GM19438 (cell line): ENCODE data around the gene ASPG.

Experiments
- ATAC-seq: cut with Tn5 transposase; IDR thresholded peaks from one replicate; pipeline ENCODE4 v1.9.1; 2021; ENCODE audit warnings: low read depth; ENCODE audit not compliant: unreplicated experiment

Gene ASPG

DNA sequence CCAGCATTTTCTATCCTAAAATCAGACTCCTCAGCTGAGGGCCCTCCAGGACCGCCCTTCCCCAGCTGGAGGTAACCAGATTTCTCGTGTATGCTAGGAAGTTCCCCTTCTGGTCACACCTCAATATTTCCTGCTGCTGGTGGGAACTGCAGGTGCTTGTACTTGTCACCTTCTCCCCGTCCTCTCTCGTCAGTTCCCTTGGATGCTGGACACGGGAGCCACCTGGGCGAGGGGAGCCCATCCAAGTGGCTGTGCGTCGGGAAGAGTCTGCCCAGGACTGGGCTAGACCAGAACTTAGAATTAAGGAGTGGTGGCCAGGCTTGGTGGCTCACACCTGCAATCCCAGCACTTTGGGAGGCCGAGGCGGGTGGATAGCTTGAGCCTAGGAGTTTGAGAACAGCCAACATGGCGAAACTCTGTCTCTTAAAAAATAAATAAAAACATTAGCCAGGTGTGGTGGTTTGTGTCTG is 29.7 kb downstream of the ASPG start:
- ATAC-seq: no peak

DNA sequence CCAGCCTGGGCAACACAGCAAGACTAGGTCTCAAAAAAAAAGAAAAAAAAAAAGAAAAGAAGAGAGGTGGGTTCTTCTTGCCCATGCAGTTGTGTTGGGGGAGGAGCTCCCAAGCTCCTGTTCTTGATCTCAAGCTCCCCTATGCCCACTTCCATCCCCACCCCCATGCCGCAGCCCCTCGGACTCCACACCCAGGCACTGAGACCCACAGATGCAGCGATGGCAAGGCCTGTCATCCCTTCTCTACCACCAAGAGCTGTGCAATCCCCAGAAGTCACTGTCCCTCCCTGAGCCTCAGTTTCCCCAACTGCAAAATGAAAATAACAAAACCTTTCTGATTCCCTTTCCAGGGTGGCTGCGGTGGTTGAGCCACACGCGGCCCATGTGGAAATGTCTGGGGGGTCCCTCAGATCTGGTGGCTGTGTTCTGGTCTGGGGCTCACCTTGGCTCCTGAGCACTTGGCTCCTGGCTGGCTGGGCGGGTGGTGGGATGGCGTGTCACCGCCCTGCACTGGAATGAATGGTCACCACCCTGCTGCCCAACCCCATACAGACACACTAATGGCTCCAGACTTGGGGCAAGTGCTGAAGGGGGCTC is 30.3 kb downstream of the ASPG start:
- ATAC-seq: no peak

DNA sequence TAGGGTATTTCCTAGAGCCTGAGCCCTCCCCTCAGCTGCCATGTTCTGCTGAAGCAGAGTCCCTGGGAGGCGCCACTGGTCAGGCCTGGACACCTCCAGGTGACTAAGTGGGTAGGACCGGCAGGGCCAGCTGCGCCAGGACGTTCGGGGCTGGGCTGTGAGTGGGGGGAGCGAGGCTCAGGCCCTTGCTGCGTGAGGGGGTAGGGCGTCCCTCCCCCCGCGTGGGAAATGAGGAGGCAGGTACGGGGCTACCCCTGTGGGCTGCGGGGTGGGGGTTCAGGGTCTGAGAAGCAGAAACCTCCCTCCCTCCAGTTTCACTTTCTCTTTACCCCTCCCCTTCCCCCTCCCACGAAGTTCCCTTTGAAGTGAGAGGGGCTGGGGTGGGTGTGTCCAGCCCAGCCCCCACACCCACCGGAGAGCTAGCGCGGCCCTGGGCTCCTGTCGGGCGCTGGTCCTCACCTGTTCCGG is 30.8 kb downstream of the ASPG start:
- ATAC-seq: no peak

DNA sequence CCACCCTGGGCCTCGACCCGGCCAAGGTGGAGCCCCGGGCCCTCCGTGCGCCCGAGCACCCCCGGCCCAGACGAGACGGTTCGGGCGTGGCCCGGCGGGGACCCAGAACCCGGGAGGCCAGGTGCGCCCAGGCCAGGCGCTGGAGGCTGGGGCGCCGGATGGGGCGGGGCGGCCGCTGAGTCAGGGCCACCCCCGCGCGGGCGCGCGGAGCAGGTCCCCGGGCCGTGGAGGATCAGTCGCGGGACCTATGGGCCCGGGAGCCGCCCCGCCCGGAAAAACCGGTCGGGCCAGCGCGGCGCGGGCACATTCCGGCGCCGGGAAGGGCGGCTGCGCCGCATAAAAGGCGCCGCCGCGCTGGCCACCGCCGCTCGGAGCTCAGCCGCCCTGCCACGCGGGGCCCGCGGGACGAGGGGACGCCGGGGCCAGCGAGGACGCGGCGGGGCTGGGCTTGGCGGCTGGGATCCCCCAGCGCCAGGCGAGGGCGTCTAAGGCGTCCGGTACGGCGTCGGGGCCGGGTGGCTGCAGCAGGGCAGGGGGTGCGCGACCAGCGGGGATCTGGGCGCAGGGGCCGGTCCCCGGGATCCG is 31.3 kb downstream of the ASPG start:
- no peak for ATAC-seq

DNA sequence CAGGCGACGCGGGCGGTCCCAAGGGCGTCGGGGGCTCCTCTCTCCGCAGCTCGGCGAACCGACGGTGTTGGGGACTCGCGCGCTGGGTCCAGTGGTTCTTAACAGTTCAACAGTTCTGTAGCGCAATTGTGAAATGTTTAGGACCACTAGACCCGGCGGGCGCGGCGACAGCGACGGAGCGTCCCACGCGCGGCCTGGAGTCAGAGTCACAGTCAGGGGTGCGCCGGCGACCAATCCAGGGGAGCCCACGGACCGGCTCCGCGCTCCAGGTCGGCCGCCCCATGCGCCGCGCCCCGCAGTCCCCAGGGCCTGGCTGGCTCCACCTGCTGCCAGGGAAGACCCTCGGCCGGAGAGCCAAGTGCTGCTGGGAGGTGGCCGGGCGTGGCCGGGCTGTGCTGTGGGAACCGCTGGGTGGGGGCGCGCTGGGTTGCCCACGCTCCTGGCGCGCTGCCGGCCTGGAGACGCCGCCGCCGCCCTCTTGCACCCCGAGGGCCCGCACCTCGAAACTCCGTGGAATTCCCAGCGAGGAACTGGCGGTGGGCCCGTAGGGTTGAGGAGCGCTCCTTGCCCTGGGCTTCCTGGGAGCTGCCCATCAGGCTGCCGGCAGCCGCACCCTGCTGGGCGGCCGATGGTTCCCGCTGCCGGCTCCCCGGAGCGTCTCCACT is 32.0 kb downstream of the ASPG start:
- ATAC-seq: no peak

DNA sequence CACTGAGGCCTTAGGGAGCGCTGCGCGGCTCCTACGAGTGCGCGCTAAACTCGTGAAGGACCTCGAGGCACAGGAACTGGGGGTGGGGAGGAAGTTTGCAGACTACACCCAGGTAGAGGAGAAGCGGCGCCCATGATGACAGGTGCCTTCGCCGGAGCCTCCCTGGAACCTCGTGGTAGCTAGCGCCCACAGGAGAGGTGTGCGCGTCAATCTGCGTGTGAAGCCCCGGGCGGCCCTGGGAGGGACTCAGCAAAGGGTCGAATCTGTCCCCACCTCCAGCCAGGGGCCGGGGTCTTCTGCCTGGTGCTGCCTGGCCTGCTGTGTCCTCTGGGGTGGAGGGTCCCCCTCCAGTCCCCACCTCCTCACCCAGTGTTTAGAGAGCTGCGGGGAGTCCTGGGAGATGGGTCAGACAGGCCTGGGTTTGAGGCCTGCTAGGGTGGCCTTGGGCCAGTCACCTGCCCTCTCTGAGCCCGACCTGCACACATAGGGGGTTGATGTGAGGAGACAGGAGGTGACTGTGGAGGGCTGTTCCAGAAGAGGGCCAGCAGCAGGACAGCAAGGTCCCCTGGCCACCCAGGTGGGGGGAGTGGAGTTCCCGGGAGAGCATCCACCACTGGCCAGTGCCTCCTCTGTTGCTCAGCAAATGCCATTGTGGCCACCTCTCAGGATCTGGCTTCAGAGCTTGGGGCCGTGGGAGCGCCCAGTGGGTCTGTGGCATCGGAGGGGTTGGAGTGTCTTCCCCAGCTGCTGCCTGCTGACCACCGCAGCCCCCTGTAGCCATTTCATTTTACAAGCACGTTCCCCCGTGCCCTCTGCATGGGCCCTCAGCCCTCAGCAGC is 32.7 kb downstream of the ASPG start:
- ATAC-seq: no peak

DNA sequence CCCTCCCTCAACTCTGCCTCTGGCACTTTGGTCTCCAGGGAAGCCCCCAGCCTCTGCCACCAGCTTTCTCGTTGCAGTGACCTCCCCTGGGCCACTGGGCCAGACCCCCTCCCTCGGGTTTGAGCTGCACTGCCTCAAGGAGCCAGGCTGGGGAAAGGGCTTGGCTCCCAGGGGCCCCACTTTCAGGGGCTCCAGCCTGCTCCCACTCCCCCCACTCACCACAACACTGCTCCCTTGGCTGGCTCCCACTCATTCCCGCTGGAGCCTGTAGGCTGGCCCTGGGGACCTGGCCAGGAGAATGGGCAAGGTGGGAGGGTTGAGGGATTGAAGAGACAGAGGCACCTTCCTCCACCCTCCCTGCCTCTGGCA is 33.6 kb downstream of the ASPG start:
- ATAC-seq: no peak

DNA sequence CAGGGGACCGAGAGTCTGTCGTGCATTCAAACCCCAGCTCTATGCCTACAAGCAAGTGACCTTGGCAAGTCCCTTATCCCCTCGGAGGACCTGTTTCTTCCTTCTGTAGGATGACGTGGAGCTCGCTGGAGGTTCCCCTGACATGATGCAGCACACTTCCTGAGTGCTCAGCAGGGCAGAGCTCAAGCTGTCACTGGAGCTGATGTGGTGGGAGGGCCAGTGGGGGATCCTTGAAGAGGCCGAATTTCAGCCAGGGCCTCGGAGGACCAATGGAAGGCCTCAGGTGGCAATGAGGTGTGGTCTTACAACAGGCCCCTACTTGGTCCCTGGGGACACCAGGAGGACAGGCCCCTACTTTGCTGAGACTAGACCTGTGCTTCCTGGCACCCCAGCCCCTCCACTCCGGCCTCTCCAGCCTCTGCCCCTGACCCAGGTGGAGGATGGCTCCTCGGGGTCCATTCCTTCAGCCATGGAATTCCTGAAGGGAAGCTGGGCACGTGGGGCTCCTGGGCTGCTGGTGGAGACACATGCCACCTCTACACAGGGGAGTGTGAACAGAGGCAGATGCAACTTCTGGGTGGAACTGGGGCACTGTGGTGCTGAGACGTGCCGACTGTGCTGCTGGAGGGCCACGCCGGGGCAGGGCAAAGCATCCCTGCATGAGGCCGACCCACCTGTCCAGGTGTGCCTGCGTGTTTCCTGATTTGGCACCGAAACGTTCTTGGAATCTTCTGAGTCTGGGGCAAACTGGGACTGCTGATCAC is 34.2 kb downstream of the ASPG start:
- no peak for ATAC-seq

DNA sequence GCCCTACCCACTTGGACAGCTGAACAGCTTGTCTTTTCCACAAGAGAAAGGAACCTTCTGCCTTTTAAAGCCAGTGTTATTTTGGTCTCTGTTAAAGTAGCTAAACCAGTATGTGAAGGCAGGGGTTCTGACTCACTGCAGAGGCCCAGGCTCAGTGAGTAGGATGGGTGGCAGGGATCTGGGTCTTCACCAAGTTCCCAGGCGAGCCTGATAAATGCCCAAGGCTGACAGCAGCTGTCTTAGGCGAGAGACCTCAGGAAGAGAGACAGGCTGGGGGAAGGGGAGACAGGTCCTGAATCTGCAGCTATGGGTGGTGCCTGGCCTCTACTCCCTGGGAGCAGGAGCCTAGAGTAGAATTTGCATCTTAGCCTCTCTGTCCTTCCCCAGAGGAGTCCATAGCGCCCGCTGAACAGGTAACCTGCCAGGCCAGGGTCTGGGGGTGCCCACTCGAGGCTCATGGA is 34.8 kb downstream of the ASPG start:
- ATAC-seq: no peak

DNA sequence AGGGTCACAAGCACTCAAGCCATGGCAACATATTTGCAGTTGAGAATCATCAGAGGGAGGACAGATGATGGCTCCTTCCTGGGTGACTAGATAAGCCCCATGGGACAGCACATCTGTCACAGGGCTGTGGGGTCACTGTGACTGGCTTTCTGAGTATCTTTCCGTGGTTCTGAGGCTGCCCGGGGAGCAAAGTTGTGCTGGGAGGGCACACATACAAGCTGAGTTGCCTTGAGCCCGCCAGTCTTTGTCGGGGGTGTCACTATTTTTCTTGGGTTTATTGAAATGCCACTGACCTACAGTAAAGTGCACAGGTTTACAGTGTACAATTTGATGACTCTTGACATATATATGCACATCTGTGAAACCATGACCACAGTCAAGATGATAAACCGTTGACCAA is 35.6 kb downstream of the ASPG start:
- ATAC-seq: no peak

DNA sequence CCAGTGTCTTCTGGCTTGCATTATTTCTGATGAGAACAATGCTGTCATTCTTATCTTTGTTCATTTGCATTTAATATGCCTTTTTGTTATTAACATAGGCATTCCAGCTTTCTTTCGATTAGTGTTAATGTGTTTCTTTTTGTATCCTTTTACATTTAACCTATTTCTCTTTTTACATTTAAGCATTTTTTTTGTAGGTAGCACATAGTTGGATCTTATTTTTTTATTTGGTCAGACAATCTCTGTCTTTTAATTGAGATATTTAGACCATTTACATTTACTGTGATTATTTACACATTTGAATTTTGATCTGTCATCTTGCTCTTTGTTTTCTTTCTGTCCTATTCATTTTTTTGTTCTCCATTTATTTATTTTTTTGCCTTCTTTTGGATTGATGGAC is 38.4 kb downstream of the ASPG start:
- no peak for ATAC-seq

DNA sequence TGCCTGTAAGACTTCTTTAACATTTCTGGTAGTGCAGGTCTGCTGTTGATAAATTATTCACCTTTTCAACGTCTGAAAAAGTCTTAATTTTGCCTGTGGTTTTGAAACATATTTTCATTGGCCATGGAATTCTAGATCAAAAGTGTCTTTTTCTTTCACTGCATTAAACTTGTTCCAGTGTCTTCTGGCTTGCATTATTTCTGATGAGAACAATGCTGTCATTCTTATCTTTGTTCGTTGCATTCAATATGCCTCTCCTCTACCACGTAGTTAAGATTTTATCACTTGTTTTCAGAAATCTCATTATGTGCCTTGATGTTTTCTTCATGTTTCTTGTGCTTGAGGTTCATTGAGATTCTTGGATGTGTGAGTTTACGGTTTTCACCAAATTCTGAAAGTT is 39.5 kb downstream of the ASPG start:
- no peak for ATAC-seq

DNA sequence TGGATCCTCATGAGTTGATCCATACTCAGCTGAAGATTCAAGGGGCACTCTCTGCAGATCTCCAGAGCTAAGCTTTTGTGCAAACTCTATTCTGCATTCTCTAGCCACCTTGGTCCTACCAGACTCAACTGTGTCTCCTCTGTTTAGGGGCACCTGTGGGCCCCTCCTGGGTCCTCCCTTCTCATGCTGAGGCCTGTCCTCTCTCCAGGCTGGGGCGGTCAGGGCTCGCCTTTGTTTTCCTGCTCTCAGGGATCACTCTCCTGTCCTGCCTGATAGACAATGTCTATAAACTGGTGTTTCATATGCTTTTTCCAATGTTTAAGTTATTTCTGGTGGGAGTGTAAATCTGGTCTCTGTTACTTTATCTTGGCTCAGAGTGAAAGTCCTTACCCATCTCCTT is 41.3 kb downstream of the ASPG start:
- ATAC-seq: no peak

DNA sequence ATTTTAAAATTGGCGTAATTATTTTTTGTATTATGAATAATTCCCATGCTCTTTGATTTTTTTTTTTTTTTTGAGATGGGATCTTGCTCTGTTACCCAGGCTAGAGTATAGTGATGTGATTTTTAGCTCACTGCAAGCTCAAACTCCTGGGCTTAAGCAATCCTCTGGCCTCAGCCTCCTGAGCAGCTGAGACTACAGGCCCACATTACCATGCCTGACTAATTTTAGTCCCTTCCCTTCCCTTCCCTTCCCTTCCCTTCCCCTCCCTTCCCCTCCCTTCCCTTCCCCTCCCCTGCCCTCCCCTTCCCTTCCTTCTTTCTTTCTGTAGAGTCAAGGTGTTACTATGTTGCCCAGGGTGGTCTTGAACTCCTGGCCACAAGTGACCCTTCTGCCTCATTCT is 43.5 kb downstream of the ASPG start:
- no peak for ATAC-seq

DNA sequence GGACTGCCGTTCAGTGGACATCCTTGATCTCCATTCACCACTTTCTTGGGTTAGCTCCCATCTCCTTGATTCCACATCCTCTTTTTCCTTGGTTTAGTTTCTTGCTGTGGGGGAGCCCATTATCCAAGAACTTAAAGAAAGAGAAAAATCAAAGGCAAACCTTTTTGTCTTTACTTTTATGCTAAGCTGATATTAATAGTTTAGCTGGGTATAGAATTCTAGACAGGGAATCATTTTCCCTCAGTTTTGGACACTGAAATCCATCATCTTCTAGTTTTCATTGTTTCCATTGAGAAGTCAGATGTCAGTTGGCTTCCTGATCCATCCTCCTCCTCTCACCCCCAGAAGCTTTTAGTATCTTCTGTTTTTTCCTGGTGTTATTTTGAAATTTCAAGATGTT is 44.1 kb downstream of the ASPG start:
- ATAC-seq: no peak

DNA sequence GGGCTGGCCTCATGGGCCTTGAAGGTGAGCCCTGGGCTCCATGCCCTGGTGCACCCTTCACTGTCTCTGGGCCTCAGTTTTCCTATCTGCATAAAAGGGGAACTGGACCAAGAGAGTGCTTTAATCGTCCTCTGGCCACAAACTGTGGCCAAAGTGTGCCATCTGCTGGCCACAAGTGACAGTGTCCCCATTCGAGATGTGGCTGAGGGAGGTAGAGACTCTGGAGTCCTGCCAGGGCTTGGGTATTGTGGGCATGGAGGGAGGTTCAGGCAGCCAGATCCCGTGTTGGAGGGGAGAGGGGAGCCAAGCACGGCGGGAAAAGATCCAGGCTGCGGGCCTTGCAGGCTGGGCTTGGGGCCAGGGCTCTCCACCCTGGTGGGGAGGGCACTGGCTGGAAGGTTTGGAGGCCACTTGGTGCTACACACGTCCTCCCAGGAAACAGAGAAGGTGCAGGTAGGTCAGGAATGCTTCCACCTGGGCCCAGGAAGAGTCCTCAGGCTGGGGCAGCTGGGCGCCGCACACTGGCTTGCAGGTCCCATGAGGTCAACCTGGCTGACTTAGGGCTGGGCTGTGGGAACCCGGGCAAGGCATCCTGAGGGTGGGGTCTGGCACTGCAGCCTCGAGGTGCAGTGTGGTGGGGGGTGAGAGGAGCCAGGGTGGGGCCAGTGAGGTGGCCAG is 45.6 kb downstream of the ASPG start:
- ATAC-seq: no peak

DNA sequence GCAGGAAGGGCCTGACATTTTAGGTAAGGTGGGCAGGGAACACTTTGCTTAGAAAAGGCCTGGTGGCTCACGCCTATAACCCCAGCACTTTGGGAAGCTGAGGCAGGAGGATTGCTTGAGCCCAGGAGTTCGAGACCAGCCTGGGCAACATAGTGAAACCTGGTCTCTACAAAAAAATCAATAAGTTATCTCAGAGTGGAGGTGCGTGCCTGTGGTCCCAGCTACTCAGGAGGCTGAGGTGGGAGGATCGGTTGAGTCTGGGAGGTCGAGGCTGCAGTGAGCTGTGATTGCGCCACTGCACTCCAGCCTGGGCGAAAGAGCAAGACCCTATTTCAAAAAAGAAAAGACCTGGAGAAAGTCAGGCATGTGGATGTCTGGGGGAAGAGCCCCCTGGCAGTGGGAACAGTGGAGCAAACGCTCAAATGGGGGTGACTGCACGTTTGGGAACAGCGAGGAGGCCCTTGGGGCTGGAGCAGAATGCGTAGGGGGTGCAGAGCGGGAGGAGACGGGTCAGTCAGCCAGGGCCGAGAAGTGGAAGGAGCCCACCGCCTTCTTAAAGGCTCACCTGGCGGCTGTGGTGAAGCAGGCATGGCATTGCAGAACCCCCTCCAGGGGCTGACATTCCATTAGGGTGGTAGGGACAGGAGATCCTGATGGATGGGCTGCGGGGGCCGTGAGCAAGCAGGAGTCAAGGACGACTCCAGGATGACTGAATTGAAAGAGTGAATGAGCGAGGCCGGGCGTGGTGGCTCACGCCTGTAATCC is 46.6 kb downstream of the ASPG start:
- no peak for ATAC-seq

DNA sequence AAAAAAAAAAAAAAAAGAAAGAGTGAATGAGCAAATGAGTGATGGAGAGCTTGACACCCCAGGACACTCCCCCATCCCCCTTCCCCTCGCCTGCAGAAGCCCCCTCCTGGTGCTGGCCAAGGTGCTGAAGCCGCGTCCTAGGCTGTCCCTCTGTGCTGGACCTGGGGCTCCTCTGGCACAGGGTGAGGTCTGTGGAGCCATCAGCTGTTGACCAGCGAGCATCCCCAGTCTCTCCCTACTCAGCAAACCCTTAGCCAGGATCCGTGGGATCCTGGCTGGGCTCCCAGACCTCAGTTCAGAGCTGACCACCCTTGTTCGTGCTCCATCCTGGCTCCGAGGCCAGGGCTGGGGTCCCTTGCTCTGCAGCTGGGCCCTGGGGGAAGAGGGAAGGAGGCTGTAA is 47.5 kb downstream of the ASPG start:
- ATAC-seq: no peak

DNA sequence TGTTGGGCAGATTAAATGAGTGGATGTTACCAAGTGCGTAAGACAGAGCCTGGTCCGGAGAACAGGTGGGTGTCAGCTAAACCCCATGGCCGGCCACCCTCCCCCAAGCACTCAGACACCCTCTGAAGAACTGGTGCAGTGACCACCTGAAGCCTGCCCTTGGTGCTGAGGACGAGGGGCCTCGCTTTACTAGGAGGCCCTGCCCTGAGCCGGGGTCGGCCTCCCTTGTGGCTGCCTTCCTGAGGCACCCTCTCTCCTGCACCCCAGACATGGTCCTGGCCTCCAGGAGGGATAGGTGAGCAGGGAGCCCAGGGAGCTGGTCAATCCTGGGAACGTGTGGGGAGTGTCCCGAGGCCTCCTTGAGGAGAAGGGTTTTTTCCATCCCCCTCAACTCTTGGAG is 48.0 kb downstream of the ASPG start:
- ATAC-seq: no peak
